ENCODE data around the gene GCLC. TPM values are rescaled to one million over a fixed set of nuclear protein-coding genes. Genes with fewer than 3 reads are reported as not detected.

GCLC gene
- total RNA-seq, 1 experiment from 2014 or later, result 88.9 TPM

GRCh38 chr6:53547811-53548496 is 3.1 kb upstream of the GCLC start:
- no peaks in the 10 kb centered on the region for H3K9me3 Mint-ChIP-seq (ENCODE audit: unreplicated experiment)
- H3K4me1 ChIP-seq, result peaks cover 13% of the 10 kb centered on the region
- ChIA-PET POLR2A (interaction anchor here (1.2 to 2.2 kb wide), 3 partner anchors 45 to 104 kb away, joined by 7 to 9 read pairs (median 7); no protein-coding TSS in a partner anchor), CTCF (interaction anchor here (1.3 to 1.9 kb wide), 3 partner anchors 55 to 171 kb away, joined by 3 to 10 read pairs (median 6); no protein-coding TSS in a partner anchor)
- H3K36me3 Mint-ChIP-seq (ENCODE audit: insufficient read depth, unreplicated experiment), result peaks cover 21% of the 10 kb centered on the region
- no peaks in the 10 kb centered on the region for H3K27me3 ChIP-seq (replicated peaks; ENCODE audit: control insufficient read depth, insufficient read depth, low read length)
- H3K4me3 ChIP-seq (ENCODE audit: low read depth, low read length), result peak overlapping the region; percentile 55
- no peak for TF ChIP-seq CTCF (IDR thresholded peaks at IDR 0.05; ENCODE audit: insufficient read depth in 1 of 2, low read depth in 1 of 2, low read length in 1 of 2, severe bottlenecking in 1 of 2, unreplicated experiment in 1 of 2)
- peaks cover 16% of the 10 kb centered on the region for H3K4me1 Mint-ChIP-seq (ENCODE audit: low read depth, unreplicated experiment)
- peak overlapping the region; percentile 84 for H3K4me3 Mint-ChIP-seq (ENCODE audit: unreplicated experiment)
- no peaks in the 10 kb centered on the region for H3K36me3 ChIP-seq (ENCODE audit: control insufficient read depth, insufficient read depth, low read length)
- H3K9me3 ChIP-seq, result no peaks in the 10 kb centered on the region
- no TSS peak for BruUV-seq (replicated peaks)
- DNase-seq, result peak; percentile 95 to 96
- H3K27me3 Mint-ChIP-seq (ENCODE audit: insufficient read depth, unreplicated experiment), result no peaks in the 10 kb centered on the region
- intact Hi-C loops (cut with micrococcal nuclease; ENCODE audit: unreplicated experiment), result loop anchor here (1.0 to 5.0 kb wide), 4 partner anchors 56 to 175 kb away; no protein-coding TSS in a partner anchor
- peak overlapping the region; percentile 67 for H3K27ac Mint-ChIP-seq (ENCODE audit: unreplicated experiment)

DNA sequence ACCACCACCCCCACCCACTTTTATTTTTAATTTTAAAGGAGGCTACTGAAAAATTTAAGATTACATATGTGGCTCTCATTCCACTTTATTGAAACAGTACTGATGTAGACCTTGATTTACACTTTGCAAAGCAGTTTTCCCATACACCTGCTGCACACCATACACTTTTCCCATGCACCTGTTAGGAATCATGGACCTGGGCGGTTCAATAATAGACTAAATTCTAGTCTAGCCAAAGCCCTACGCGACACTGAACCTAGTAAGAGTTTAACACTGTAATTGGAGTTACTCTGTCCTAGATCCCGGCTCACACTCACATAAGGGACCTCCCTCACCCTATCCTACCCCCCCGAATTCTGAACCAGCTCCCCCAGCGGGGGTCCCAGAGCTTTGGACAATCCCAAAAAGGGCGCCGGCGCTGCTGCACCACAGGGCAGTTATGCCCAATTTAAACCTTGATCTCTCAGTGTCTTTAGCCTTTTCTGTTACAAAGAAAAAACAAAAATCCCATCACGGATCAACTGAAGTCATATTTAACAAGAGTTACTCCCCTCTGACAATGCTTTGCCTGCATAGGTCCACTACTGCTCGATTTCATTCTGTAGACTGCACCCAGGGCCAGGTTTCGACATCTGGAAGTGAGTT is 2.4 kb upstream of the GCLC start:
- Mint-ChIP-seq H3K4me1 (ENCODE audit: low read depth, unreplicated experiment) (peaks cover 16% of the 10 kb centered on the region), H3K27ac (ENCODE audit: unreplicated experiment) (peak overlapping the region; percentile 67), H3K9me3 (ENCODE audit: unreplicated experiment) (no peaks in the 10 kb centered on the region), H3K36me3 (ENCODE audit: insufficient read depth, unreplicated experiment) (peaks cover 21% of the 10 kb centered on the region), H3K27me3 (ENCODE audit: insufficient read depth, unreplicated experiment) (no peaks in the 10 kb centered on the region), H3K4me3 (ENCODE audit: unreplicated experiment) (peak overlapping the region; percentile 84)
- no TSS peak for BruUV-seq (replicated peaks)
- DNase-seq, result no peak
- Histone ChIP-seq H3K4me1 (peaks cover 14% of the 10 kb centered on the region), H3K9me3 (no peaks in the 10 kb centered on the region), H3K4me3 (ENCODE audit: low read depth, low read length) (peak overlapping the region; percentile 55), H3K36me3 (ENCODE audit: control insufficient read depth, insufficient read depth, low read length) (no peaks in the 10 kb centered on the region), H3K27me3 (replicated peaks; ENCODE audit: control insufficient read depth, insufficient read depth, low read length) (no peaks in the 10 kb centered on the region)
- TF ChIP-seq CTCF (IDR thresholded peaks at IDR 0.05; ENCODE audit: insufficient read depth in 1 of 2, low read depth in 1 of 2, low read length in 1 of 2, severe bottlenecking in 1 of 2, unreplicated experiment in 1 of 2), result no peak
- ChIA-PET POLR2A (interaction anchor here (1.8 to 2.2 kb wide), 2 partner anchors 68 to 104 kb away, joined by 7 to 9 read pairs; no protein-coding TSS in a partner anchor), CTCF (interaction anchor here (1.3 to 1.9 kb wide), 3 partner anchors 54 to 172 kb away, joined by 3 to 10 read pairs (median 6); no protein-coding TSS in a partner anchor)
- intact Hi-C loops (cut with micrococcal nuclease; ENCODE audit: unreplicated experiment), result loop anchor here (5.0 kb wide), 1 partner anchor 55 kb away; no protein-coding TSS in a partner anchor

DNA sequence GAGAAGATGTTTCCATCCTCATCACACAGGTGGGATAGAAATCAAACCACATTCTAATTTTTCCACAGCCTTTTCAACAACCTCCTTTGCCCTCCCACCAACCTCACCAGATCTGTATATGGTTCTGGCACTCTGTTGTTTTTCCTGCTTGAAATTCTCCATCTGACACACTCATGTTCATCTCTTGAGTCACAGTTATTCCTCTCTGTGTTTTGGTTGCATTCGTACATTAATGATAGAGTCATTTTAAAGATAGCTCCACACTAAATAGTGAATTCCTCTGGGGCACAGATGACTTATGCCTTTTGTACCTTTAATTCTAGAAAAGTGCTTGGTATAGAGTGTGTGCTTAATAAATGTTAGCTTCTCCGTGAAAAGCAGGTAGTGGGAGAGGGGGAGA is 1.4 kb upstream of the GCLC start:
- H3K4me3 Mint-ChIP-seq (ENCODE audit: unreplicated experiment), result peak overlapping the region; percentile 98
- H3K36me3 Mint-ChIP-seq (ENCODE audit: insufficient read depth, unreplicated experiment), result peaks cover 21% of the 10 kb centered on the region
- TF ChIP-seq CTCF (IDR thresholded peaks at IDR 0.05; ENCODE audit: insufficient read depth in 1 of 2, low read depth in 1 of 2, low read length in 1 of 2, severe bottlenecking in 1 of 2, unreplicated experiment in 1 of 2), result no peak
- ChIA-PET CTCF (no interaction called here), POLR2A (no interaction called here)
- H3K4me3 ChIP-seq (ENCODE audit: low read depth, low read length), result no peak overlapping the region
- peaks cover 14% of the 10 kb centered on the region for H3K4me1 ChIP-seq
- H3K36me3 ChIP-seq (ENCODE audit: control insufficient read depth, insufficient read depth, low read length), result no peaks in the 10 kb centered on the region; the same call in 1 of the 2 replicates
- no peaks in the 10 kb centered on the region for H3K27me3 ChIP-seq (replicated peaks; ENCODE audit: control insufficient read depth, insufficient read depth, low read length)
- peaks cover 16% of the 10 kb centered on the region for H3K4me1 Mint-ChIP-seq (ENCODE audit: low read depth, unreplicated experiment)
- no peaks in the 10 kb centered on the region for H3K27me3 Mint-ChIP-seq (ENCODE audit: insufficient read depth, unreplicated experiment)
- intact Hi-C loops (cut with micrococcal nuclease; ENCODE audit: unreplicated experiment), result loop anchor here (5.0 kb wide), 1 partner anchor 54 kb away; no protein-coding TSS in a partner anchor
- H3K9me3 ChIP-seq, result no peaks in the 10 kb centered on the region
- no peak for DNase-seq
- H3K9me3 Mint-ChIP-seq (ENCODE audit: unreplicated experiment), result no peaks in the 10 kb centered on the region
- no TSS peak for BruUV-seq (replicated peaks)
- no peak overlapping the region for H3K27ac Mint-ChIP-seq (ENCODE audit: unreplicated experiment)
